Coronary artery (tissue), 2 donors: ENCODE measurements around the gene ZNF618.

Experiments used
- DNase-seq: peaks from one replicate; pipeline ENCODE4 v3.0.0-alpha.2; 2017; ENCODE audit warnings: low spot score
- H3K27ac ChIP-seq, 2 donors: fragments of 200-600 bp; sonication (generic); one replicate each; pipeline ENCODE4 v1.5.1; 2016 to 2019
- H3K4me3 ChIP-seq: fragments of 200-600 bp; sonication (generic); 2 replicates; pipeline ENCODE4 v1.5.1; 2016; ENCODE audit warnings: mild to moderate bottlenecking, moderate library complexity
- CTCF ChIP-seq: fragments of 200-600 bp; sonication (generic); IDR thresholded peaks from one replicate; pipeline ENCODE4 v1.5.1; 2019; ENCODE audit warnings: antibody characterized with exemption

The ZNF618 gene

GRCh38 chr9:113952676-113953075, 76.6 kb downstream of the ZNF618 start:
- H3K27ac ChIP-seq: no peak overlapping the region
- no peak for DNase-seq
- no peak for TF ChIP-seq CTCF
- no peak overlapping the region for H3K4me3 ChIP-seq

- no peak for TF ChIP-seq CTCF
- Histone ChIP-seq H3K4me3 (no peak overlapping the region), H3K27ac (no peak overlapping the region)
- DNase-seq: peak; percentile 54
Observed at GRCh38 chr9:113953531-113953930, 77.4 kb downstream of the ZNF618 start.

GRCh38 chr9:113954591-113954990, 78.5 kb downstream of the ZNF618 start:
- TF ChIP-seq CTCF: no peak
- DNase-seq: peak; percentile 47
- H3K27ac ChIP-seq: peak overlapping the region; percentile 67 to 82
- H3K4me3 ChIP-seq: no peak overlapping the region

GRCh38 chr9:113955076-113955752, 79.1 kb downstream of the ZNF618 start:
- Histone ChIP-seq H3K4me3 (peak overlapping the region; percentile 36), H3K27ac (peak overlapping the region; percentile 67 to 82)
- peak; percentile 62 for DNase-seq
- no peak for TF ChIP-seq CTCF

- TF ChIP-seq CTCF: no peak
- H3K27ac ChIP-seq: peak overlapping the region; percentile 67 to 82
- DNase-seq: peak; percentile 31
- no peak overlapping the region for H3K4me3 ChIP-seq
Observed at GRCh38 chr9:113956901-113957300, 80.8 kb downstream of the ZNF618 start.

GRCh38 chr9:113957351-113957750, 81.2 kb downstream of the ZNF618 start:
- no peak overlapping the region for H3K4me3 ChIP-seq
- TF ChIP-seq CTCF: no peak
- peak; percentile 62 for DNase-seq
- H3K27ac ChIP-seq: peak overlapping the region; percentile 67 to 82

- peak; percentile 52 for DNase-seq
- no peak for TF ChIP-seq CTCF
- peak overlapping the region; percentile 54 to 67 for H3K27ac ChIP-seq
- H3K4me3 ChIP-seq: no peak overlapping the region
Observed at GRCh38 chr9:113957821-113958341, 81.8 kb downstream of the ZNF618 start.
